ENCODE results near the gene CCDC183. TPM values are rescaled to one million over a fixed set of nuclear protein-coding genes. Genes with fewer than 3 reads are reported as not detected.

CCDC183 gene
- total RNA-seq, 2 donors from 2014 or later: 3.3 to 14.5 TPM

- Histone ChIP-seq H3K9me3 (no peaks in the 10 kb centered on the region), H3K4me3 (no peak overlapping the region), H3K27me3 (no peaks in the 10 kb centered on the region), H3K4me1 (peaks cover 59% of the 10 kb centered on the region), H3K27ac (no peak overlapping the region), H3K36me3 (replicated peaks in 1 of 2; ENCODE audit: insufficient read depth in 1 of 2, low read depth in 2 of 2) (no peaks in the 10 kb centered on the region)
- no peak for DNase-seq
- TF ChIP-seq POLR2A (IDR thresholded peaks at IDR 0.05): no peak
- TF ChIP-seq CTCF (IDR thresholded peaks at IDR 0.05): no peak
- ATAC-seq: no peak
- 69 to 89% methylated on average over 34 to 53 of the region's 88 CpGs for WGBS, 2 donors
- intact Hi-C loops (cut with DNase I): no loop called here
Observed at GRCh38 chr9:136844761-136845464, 48.8 kb downstream of the CCDC183 start.

DNA sequence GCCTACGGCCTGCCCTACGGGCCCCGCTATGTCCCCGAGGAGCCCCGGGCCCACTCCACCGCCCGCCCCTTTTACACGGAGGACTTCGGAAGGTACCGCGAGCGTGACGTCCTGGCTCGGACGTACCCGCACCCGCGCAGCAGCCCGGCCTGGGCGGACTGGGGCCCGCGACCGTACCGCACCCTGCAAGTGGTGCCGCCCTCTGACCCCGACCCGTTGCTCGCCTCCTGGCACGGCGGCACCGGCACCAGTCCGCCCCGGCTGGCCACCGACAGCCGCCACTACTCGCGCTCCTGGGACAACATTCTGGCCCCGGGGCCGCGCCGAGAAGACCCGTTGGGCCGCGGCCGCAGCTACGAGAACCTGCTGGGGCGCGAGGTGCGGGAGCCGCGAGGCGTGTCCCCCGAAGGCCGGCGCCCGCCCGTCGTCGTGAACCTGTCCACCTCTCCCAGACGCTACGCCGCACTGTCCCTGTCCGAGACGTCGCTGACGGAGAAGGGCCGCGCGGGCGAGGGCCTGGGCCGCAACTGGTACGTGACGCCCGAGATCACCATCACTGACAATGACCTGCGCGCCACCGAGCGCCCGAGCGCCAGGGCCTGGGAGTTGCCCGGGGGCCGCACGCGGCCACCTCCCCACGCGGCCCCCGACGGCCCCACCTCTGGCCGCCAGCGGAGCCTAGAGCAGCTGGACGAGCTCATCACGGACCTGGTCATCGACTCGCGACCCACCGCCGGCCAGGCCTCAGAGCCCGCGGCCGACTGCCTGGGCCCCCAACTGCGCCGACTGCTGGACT, 49.5 kb downstream of the CCDC183 start:
- ATAC-seq (no peak), DNase-seq (no peak)
- intact Hi-C loops (cut with DNase I): no loop called here
- Histone ChIP-seq H3K4me3 (no peak overlapping the region), H3K4me1 (peaks cover 59% of the 10 kb centered on the region), H3K27me3 (no peaks in the 10 kb centered on the region), H3K9me3 (no peaks in the 10 kb centered on the region), H3K36me3 (replicated peaks in 1 of 2; ENCODE audit: insufficient read depth in 1 of 2, low read depth in 2 of 2) (no peaks in the 10 kb centered on the region), H3K27ac (no peak overlapping the region)
- WGBS, 2 donors: 60 to 81% methylated on average over 19 to 71 of the region's 102 CpGs
- TF ChIP-seq POLR2A (IDR thresholded peaks at IDR 0.05) (no peak), CTCF (IDR thresholded peaks at IDR 0.05) (no peak)

DNA sequence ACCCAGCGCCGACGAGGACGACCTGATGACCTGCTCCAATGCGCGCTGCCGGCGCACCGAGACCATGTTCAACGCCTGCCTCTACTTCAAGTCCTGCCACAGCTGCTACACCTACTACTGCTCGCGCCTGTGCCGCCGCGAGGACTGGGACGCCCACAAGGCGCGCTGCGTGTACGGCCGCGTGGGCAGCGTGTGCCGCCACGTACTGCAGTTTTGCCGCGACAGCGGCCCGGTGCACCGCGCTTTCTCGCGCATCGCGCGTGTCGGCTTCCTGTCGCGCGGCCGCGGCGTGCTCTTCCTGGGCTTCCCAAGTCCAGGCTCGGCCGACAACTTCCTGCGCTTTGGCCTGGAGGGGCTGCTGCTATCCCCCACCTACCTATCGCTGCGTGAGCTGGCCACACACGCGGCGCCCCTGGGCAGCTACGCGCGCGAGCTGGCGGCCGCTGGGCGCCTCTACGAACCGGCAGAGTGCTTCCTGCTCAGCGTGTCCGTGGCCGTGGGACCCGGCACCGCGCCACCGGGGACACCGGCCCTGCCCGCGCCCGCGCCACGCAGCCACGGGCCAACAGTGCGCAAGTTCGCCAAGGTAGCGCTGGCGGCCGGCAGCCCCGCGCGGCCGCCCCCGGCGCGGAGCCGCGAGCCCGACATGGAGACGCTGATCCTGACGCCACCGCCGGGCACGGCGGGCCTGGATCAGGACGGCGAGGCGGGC, 50.4 kb downstream of the CCDC183 start:
- Histone ChIP-seq H3K27me3 (no peaks in the 10 kb centered on the region), H3K27ac (no peak overlapping the region), H3K4me1 (peaks cover 59% of the 10 kb centered on the region), H3K9me3 (no peaks in the 10 kb centered on the region), H3K36me3 (replicated peaks in 1 of 2; ENCODE audit: insufficient read depth in 1 of 2, low read depth in 2 of 2) (no peaks in the 10 kb centered on the region), H3K4me3 (no peak overlapping the region)
- TF ChIP-seq CTCF (IDR thresholded peaks at IDR 0.05) (no peak), POLR2A (IDR thresholded peaks at IDR 0.05) (no peak)
- DNase-seq (no peak), ATAC-seq (no peak)
- intact Hi-C loops (cut with DNase I): no loop called here
- WGBS, 2 donors: 33 to 80% methylated on average over 49 to 58 of the region's 98 CpGs

DNA sequence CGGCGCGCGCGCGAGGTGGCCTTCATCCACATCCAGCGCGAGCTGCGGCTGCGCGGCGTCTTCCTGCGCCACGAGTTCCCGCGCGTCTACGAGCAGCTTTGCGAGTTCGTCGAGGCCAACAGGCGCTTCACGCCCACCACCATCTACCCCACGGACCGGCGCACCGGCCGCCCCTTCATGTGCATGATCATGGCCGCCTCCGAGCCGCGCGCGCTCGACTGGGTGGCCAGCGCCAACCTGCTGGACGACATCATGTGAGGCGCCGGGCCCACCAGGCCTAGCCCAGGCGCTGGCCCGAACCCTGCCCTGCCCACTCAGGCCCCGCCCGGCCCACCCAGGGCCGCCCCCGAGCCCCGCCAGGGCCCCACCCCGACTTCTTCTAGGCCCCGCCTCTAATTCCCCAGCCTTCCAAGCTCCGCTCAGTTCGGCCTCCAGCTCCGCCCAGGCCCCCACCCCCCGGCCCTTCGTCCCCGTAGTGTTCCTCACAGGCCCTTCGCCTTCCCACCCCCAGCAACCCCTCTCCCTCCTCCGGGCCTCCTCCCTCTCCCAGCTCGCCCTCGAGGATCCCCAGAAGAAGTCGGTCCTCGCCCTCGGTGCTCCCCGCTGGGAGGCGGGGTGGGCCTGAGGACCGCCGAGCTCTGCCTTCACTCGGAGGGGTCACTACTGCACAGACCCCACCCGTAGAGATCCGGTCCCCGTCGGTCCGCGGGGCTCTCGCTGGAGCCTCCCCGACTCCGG, 51.1 kb downstream of the CCDC183 start:
- DNase-seq (peak; percentile 38 to 57 (median 50)), ATAC-seq (no peak)
- H3K36me3 ChIP-seq (replicated peaks in 1 of 2; ENCODE audit: insufficient read depth in 1 of 2, low read depth in 2 of 2): no peaks in the 10 kb centered on the region
- peak overlapping the region in 1 of 2 donors; percentile 72 for H3K4me3 ChIP-seq
- 21 to 54% methylated on average over 13 to 59 of the region's 75 CpGs for WGBS, 2 donors
- peak overlapping the region; percentile 84 to 91 (median 89) for H3K27ac ChIP-seq
- peaks cover 59% of the 10 kb centered on the region for H3K4me1 ChIP-seq
- intact Hi-C loops (cut with DNase I): no loop called here
- no peaks in the 10 kb centered on the region for H3K27me3 ChIP-seq
- H3K9me3 ChIP-seq: no peaks in the 10 kb centered on the region
- TF ChIP-seq POLR2A (IDR thresholded peaks at IDR 0.05) (no peak), CTCF (IDR thresholded peaks at IDR 0.05) (no peak)

Measured in body of pancreas (tissue), 4 donors.